ENCODE results near the gene KDM5B. TPM values are rescaled to one million over a fixed set of nuclear protein-coding genes. Genes with fewer than 3 reads are reported as not detected.

Gene KDM5B
- polyA plus RNA-seq, 3 donors: 3.4 to 12.5 (median 10.6) TPM

GRCh38 chr1:202713110-202713509 lies 95.1 kb downstream of the KDM5B start:
- 86% methylated on average over 2 of the region's 4 CpGs for WGBS (ENCODE audit: insufficient coverage)
- Histone ChIP-seq H2AFZ (ENCODE audit: insufficient read depth, low read depth, low read length, poor library complexity, severe bottlenecking) (no peak overlapping the region), H3K4me2 (replicated peaks; ENCODE audit: extremely low read depth, low read length, poor library complexity, severe bottlenecking) (no peak overlapping the region), H4K20me1 (ENCODE audit: insufficient read depth, low read length) (no peaks in the 10 kb centered on the region), H3K27ac (ENCODE audit: low read depth in 1 of 2, low read length in 2 of 2) (no peak overlapping the region), H3K27me3 (ENCODE audit: control insufficient read depth in 2 of 2, insufficient read depth in 2 of 2, low read length in 2 of 2) (peaks cover 69 to 93% of the 10 kb centered on the region in 2 donors), H3K4me3 (replicated peaks in 1 of 3; ENCODE audit: low read depth in 2 of 3, low read length in 3 of 3) (no peak overlapping the region), H3K9me3 (replicated peaks in 1 of 2; ENCODE audit: control insufficient read depth in 1 of 2, insufficient read depth in 1 of 2, low read length in 2 of 2) (peaks cover 0 to 22% of the 10 kb centered on the region in 2 donors), H3K4me1 (ENCODE audit: control insufficient read depth in 1 of 2, insufficient read depth in 2 of 2, low read length in 2 of 2) (no peaks in the 10 kb centered on the region), H3K36me3 (replicated peaks in 1 of 2; ENCODE audit: control insufficient read depth in 1 of 2, insufficient read depth in 2 of 2, low read length in 2 of 2) (no peaks in the 10 kb centered on the region), H3K9ac (ENCODE audit: insufficient read depth, low read length, poor library complexity, severe bottlenecking) (no peak overlapping the region), H3K79me2 (ENCODE audit: insufficient read depth, low read length) (no peaks in the 10 kb centered on the region)
- H3K36me3 Mint-ChIP-seq: no peaks in the 10 kb centered on the region
- H3K4me1 Mint-ChIP-seq: peaks cover 2% of the 10 kb centered on the region
- H3K9me3 Mint-ChIP-seq: peaks cover 0 to 8% (median 0%) of the 10 kb centered on the region in 7 donors
- DNase-seq: no peak
- no peak overlapping the region for H3K27ac Mint-ChIP-seq
- H3K4me3 Mint-ChIP-seq: peak overlapping the region in 1 of 2 donors; percentile 72
- intact Hi-C loops (cut with micrococcal nuclease): loop anchor here in 1 of 2 donors (10.0 kb wide), 1 partner anchor 248 kb away; no protein-coding TSS in a partner anchor
- no peak for TF ChIP-seq CTCF (IDR thresholded peaks at IDR 0.05)
- H3K27me3 Mint-ChIP-seq (ENCODE audit: low read depth in 3 of 3): peaks cover 86 to 95% (median 87%) of the 10 kb centered on the region in 3 donors

GRCh38 chr1:202711949-202712635 lies 96.1 kb downstream of the KDM5B start:
- Histone ChIP-seq H3K9me3 (replicated peaks in 1 of 2; ENCODE audit: control insufficient read depth in 1 of 2, insufficient read depth in 1 of 2, low read length in 2 of 2) (peaks cover 0 to 23% of the 10 kb centered on the region in 2 donors), H3K27ac (ENCODE audit: low read depth in 1 of 2, low read length in 2 of 2) (no peak overlapping the region), H3K36me3 (replicated peaks in 1 of 2; ENCODE audit: control insufficient read depth in 1 of 2, insufficient read depth in 2 of 2, low read length in 2 of 2) (no peaks in the 10 kb centered on the region), H3K4me3 (replicated peaks in 1 of 3; ENCODE audit: low read depth in 2 of 3, low read length in 3 of 3) (no peak overlapping the region), H3K9ac (ENCODE audit: insufficient read depth, low read length, poor library complexity, severe bottlenecking) (no peak overlapping the region), H2AFZ (ENCODE audit: insufficient read depth, low read depth, low read length, poor library complexity, severe bottlenecking) (no peak overlapping the region), H4K20me1 (ENCODE audit: insufficient read depth, low read length) (no peaks in the 10 kb centered on the region), H3K4me1 (ENCODE audit: control insufficient read depth in 1 of 2, insufficient read depth in 2 of 2, low read length in 2 of 2) (no peaks in the 10 kb centered on the region), H3K79me2 (ENCODE audit: insufficient read depth, low read length) (no peaks in the 10 kb centered on the region), H3K27me3 (ENCODE audit: control insufficient read depth in 2 of 2, insufficient read depth in 2 of 2, low read length in 2 of 2) (peaks cover 74 to 95% of the 10 kb centered on the region in 2 donors), H3K4me2 (replicated peaks; ENCODE audit: extremely low read depth, low read length, poor library complexity, severe bottlenecking) (no peak overlapping the region)
- no peak overlapping the region for H3K27ac Mint-ChIP-seq
- peaks cover 88 to 95% (median 88%) of the 10 kb centered on the region in 3 donors for H3K27me3 Mint-ChIP-seq (ENCODE audit: low read depth in 3 of 3)
- no peaks in the 10 kb centered on the region for H3K36me3 Mint-ChIP-seq
- peaks cover 2% of the 10 kb centered on the region for H3K4me1 Mint-ChIP-seq
- TF ChIP-seq CTCF (IDR thresholded peaks at IDR 0.05): no peak
- 72% methylated on average over 6 of the region's 9 CpGs for WGBS (ENCODE audit: insufficient coverage)
- intact Hi-C loops (cut with micrococcal nuclease): loop anchor here in 1 of 2 donors (10.0 kb wide), 1 partner anchor 247 kb away; no protein-coding TSS in a partner anchor
- H3K4me3 Mint-ChIP-seq: peak overlapping the region in 1 of 2 donors; percentile 72
- peaks cover 0 to 9% (median 0%) of the 10 kb centered on the region in 7 donors for H3K9me3 Mint-ChIP-seq
- no peak for DNase-seq

Data from CD14-positive monocyte (primary cell).